ENCODE measurements around the gene RAPGEF2. TPM values are rescaled to one million over a fixed set of nuclear protein-coding genes. Genes with fewer than 3 reads are reported as not detected.

RAPGEF2 gene
- total RNA-seq, 1 experiment from 2014 or later, result 17.6 TPM

GRCh38 chr4:159343116-159343515 lies 240.2 kb downstream of the RAPGEF2 start:
- Histone ChIP-seq H3K27ac (ENCODE audit: low read length) (no peak overlapping the region), H3K4me1 (ENCODE audit: control insufficient read depth, insufficient read depth, low read length) (no peaks in the 10 kb centered on the region), H3K4me3 (ENCODE audit: low read depth in 2 of 2, low read length in 2 of 2) (no peak overlapping the region), H3K27me3 (ENCODE audit: control insufficient read depth, insufficient read depth, low read length) (no peaks in the 10 kb centered on the region), H3K9me3 (ENCODE audit: control insufficient read depth, insufficient read depth, low read depth, low read length) (no peaks in the 10 kb centered on the region), H3K36me3 (ENCODE audit: control insufficient read depth, insufficient read depth, low read length) (no peaks in the 10 kb centered on the region)
- no peak for TF ChIP-seq REST (IDR thresholded peaks at IDR 0.05; ENCODE audit: insufficient read depth in 1 of 2, low read depth in 2 of 2, low read length in 1 of 2)
- no peak for TF ChIP-seq TCF7L2 (IDR thresholded peaks at IDR 0.05; ENCODE audit: low read depth, low read length)
- TF ChIP-seq CTCF (IDR thresholded peaks at IDR 0.05), result no peak
- no peak for TF ChIP-seq SIN3A (IDR thresholded peaks at IDR 0.05; ENCODE audit: borderline replicate concordance, insufficient read depth, low read depth, low read length)
- no peak for TF ChIP-seq POLR2AphosphoS5 (IDR thresholded peaks at IDR 0.05; ENCODE audit: low read depth, low read length)
- no TSS peak for BruUV-seq (replicated peaks)
- POLR2A ChIA-PET, result no interaction called here
- DNase-seq (ENCODE audit: low read depth, low spot score) (no peak), ATAC-seq (no peak)
- in situ Hi-C loops (cut with HindIII; ENCODE audit: low pct_unique_long_range_greater_than_20kb, low sequenced_read_pairs), result no loop called here
- intact Hi-C loops (cut with micrococcal nuclease; ENCODE audit: unreplicated experiment), result no loop called here
- CTCF ChIA-PET, result no interaction called here

- CTCF ChIA-PET, result no interaction called here
- POLR2A ChIA-PET, result no interaction called here
- intact Hi-C loops (cut with micrococcal nuclease; ENCODE audit: unreplicated experiment), result no loop called here
- Histone ChIP-seq H3K4me3 (ENCODE audit: low read depth in 2 of 2, low read length in 2 of 2) (no peak overlapping the region), H3K27ac (ENCODE audit: low read length) (no peak overlapping the region), H3K4me1 (ENCODE audit: control insufficient read depth, insufficient read depth, low read length) (no peaks in the 10 kb centered on the region), H3K9me3 (ENCODE audit: control insufficient read depth, insufficient read depth, low read depth, low read length) (no peaks in the 10 kb centered on the region), H3K27me3 (ENCODE audit: control insufficient read depth, insufficient read depth, low read length) (no peaks in the 10 kb centered on the region), H3K36me3 (ENCODE audit: control insufficient read depth, insufficient read depth, low read length) (no peaks in the 10 kb centered on the region)
- in situ Hi-C loops (cut with HindIII; ENCODE audit: low pct_unique_long_range_greater_than_20kb, low sequenced_read_pairs), result no loop called here
- no TSS peak for BruUV-seq (replicated peaks)
- ATAC-seq (no peak), DNase-seq (ENCODE audit: low read depth, low spot score) (no peak)
- TF ChIP-seq CTCF (IDR thresholded peaks at IDR 0.05), result no peak
- TF ChIP-seq POLR2AphosphoS5 (IDR thresholded peaks at IDR 0.05; ENCODE audit: low read depth, low read length), result no peak
- TF ChIP-seq SIN3A (IDR thresholded peaks at IDR 0.05; ENCODE audit: borderline replicate concordance, insufficient read depth, low read depth, low read length), result no peak
- no peak for TF ChIP-seq REST (IDR thresholded peaks at IDR 0.05; ENCODE audit: insufficient read depth in 1 of 2, low read depth in 2 of 2, low read length in 1 of 2)
- TF ChIP-seq TCF7L2 (IDR thresholded peaks at IDR 0.05; ENCODE audit: low read depth, low read length), result no peak
Observed at GRCh38 chr4:159344877-159345276, 242.0 kb downstream of the RAPGEF2 start.

Measured in Panc1 (cell line).